ENCODE results near the gene SAXO1. TPM values are rescaled to one million over a fixed set of nuclear protein-coding genes. Genes with fewer than 3 reads are reported as not detected.

The SAXO1 gene
- total and polyA plus RNA-seq, 2 experiments from 2014 or later = 0.02 TPM; not detected in 1

GRCh38 chr9:19028835-19029451, 4.1 kb downstream of the SAXO1 start:
- H3K4me3 Mint-ChIP-seq = no peak overlapping the region
- Histone ChIP-seq H3K4me1 (ENCODE audit: insufficient read depth) (no peaks in the 10 kb centered on the region), H4K20me1 (replicated peaks; ENCODE audit: insufficient read depth) (no peaks in the 10 kb centered on the region), H3K36me3 (ENCODE audit: insufficient read depth) (no peaks in the 10 kb centered on the region), H3K4me2 (no peak overlapping the region), H3K4me3 (no peak overlapping the region), H3K27me3 (ENCODE audit: insufficient read depth) (no peaks in the 10 kb centered on the region), H3K79me2 (replicated peaks; ENCODE audit: insufficient read depth) (no peaks in the 10 kb centered on the region), H3K9me2 (ENCODE audit: insufficient read depth) (peaks cover 8% of the 10 kb centered on the region), H3K27ac (ENCODE audit: low read depth) (no peak overlapping the region), H2AFZ (no peak overlapping the region; the same call in 1 of the 2 replicates), H3F3A (replicated peaks; ENCODE audit: low read depth) (no peaks in the 10 kb centered on the region)
- no peak overlapping the region for H3K27ac Mint-ChIP-seq
- no peaks in the 10 kb centered on the region for H3K36me3 Mint-ChIP-seq (ENCODE audit: low read depth)
- DNase-seq (ENCODE audit: low spot score) = peak; percentile 85
- peaks cover 1% of the 10 kb centered on the region for H3K27me3 Mint-ChIP-seq (ENCODE audit: insufficient read depth, low read depth, poor library complexity)
- no peaks in the 10 kb centered on the region for H3K9me3 Mint-ChIP-seq
- no peaks in the 10 kb centered on the region for H3K4me1 Mint-ChIP-seq
- TF ChIP-seq, protein P1, sequence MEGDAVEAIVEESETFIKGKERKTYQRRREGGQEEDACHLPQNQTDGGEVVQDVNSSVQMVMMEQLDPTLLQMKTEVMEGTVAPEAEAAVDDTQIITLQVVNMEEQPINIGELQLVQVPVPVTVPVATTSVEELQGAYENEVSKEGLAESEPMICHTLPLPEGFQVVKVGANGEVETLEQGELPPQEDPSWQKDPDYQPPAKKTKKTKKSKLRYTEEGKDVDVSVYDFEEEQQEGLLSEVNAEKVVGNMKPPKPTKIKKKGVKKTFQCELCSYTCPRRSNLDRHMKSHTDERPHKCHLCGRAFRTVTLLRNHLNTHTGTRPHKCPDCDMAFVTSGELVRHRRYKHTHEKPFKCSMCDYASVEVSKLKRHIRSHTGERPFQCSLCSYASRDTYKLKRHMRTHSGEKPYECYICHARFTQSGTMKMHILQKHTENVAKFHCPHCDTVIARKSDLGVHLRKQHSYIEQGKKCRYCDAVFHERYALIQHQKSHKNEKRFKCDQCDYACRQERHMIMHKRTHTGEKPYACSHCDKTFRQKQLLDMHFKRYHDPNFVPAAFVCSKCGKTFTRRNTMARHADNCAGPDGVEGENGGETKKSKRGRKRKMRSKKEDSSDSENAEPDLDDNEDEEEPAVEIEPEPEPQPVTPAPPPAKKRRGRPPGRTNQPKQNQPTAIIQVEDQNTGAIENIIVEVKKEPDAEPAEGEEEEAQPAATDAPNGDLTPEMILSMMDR (conservative IDR thresholded peaks at IDR 0.05; ENCODE audit: low read depth in 2 of 2) = peak; percentile 82
- TF ChIP-seq JUNB (IDR thresholded peaks at IDR 0.05; ENCODE audit: unreplicated experiment) = no peak
- peak; percentile 84 for ATAC-seq

DNA sequence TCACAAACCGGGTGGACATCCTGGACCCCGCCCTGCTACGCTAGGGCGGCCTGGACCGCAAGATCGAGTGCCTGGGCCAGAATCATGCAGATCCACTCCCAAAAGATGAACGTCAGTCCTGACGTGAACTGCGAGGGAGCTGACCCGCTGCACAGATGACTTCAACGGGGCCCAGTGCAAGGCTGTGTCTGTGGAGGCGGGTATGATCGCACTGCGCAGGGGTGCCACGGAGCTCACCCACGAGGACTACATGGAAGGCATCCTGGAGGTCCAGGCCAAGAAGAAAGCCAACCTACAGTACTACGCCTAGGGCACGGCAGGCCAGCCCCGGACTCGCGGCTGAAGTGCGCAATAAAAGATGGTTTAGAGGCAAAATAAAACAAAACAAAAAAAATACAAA, 5.2 kb downstream of the SAXO1 start:
- Histone ChIP-seq H4K20me1 (replicated peaks; ENCODE audit: insufficient read depth) (no peaks in the 10 kb centered on the region), H3K9me2 (ENCODE audit: insufficient read depth) (peaks cover 8% of the 10 kb centered on the region), H3K27ac (ENCODE audit: low read depth) (no peak overlapping the region), H3F3A (replicated peaks; ENCODE audit: low read depth) (no peaks in the 10 kb centered on the region), H3K4me3 (no peak overlapping the region), H3K36me3 (ENCODE audit: insufficient read depth) (no peaks in the 10 kb centered on the region), H3K4me1 (ENCODE audit: insufficient read depth) (no peaks in the 10 kb centered on the region), H2AFZ (no peak overlapping the region), H3K27me3 (ENCODE audit: insufficient read depth) (no peaks in the 10 kb centered on the region), H3K4me2 (no peak overlapping the region), H3K79me2 (replicated peaks; ENCODE audit: insufficient read depth) (no peaks in the 10 kb centered on the region)
- Mint-ChIP-seq H3K4me3 (no peak overlapping the region), H3K4me1 (no peaks in the 10 kb centered on the region), H3K9me3 (no peaks in the 10 kb centered on the region), H3K27me3 (ENCODE audit: insufficient read depth, low read depth, poor library complexity) (peaks cover 1% of the 10 kb centered on the region), H3K36me3 (ENCODE audit: low read depth) (no peaks in the 10 kb centered on the region), H3K27ac (no peak overlapping the region)
- no peak for ATAC-seq
- TF ChIP-seq STAT1 (IDR thresholded peaks at IDR 0.05; ENCODE audit: unreplicated experiment) (no peak), POLR2AphosphoS5 (IDR thresholded peaks at IDR 0.05; ENCODE audit: low read depth) (no peak)
- no peak for DNase-seq (ENCODE audit: low spot score)

GRCh38 chr9:19026375-19026774, 6.6 kb downstream of the SAXO1 start:
- no peaks in the 10 kb centered on the region for H3F3A ChIP-seq (replicated peaks; ENCODE audit: low read depth)
- Mint-ChIP-seq H3K4me1 (no peaks in the 10 kb centered on the region), H3K9me3 (no peaks in the 10 kb centered on the region; the same call in 2 of the 3 replicates), H3K27ac (no peak overlapping the region), H3K27me3 (ENCODE audit: insufficient read depth, low read depth, poor library complexity) (no peaks in the 10 kb centered on the region), H3K36me3 (ENCODE audit: low read depth) (no peaks in the 10 kb centered on the region), H3K4me3 (no peak overlapping the region)
- H3K4me2 ChIP-seq = no peak overlapping the region
- TF ChIP-seq EZH2phosphoT487 (IDR thresholded peaks at IDR 0.05; ENCODE audit: unreplicated experiment) = no peak
- H2AFZ ChIP-seq = no peak overlapping the region
- no peak for DNase-seq (ENCODE audit: low spot score)
- H3K36me3 ChIP-seq (ENCODE audit: insufficient read depth) = no peaks in the 10 kb centered on the region
- peaks cover 8% of the 10 kb centered on the region for H3K9me2 ChIP-seq (ENCODE audit: insufficient read depth)
- no peaks in the 10 kb centered on the region for H3K4me1 ChIP-seq (ENCODE audit: insufficient read depth)
- H3K79me2 ChIP-seq (replicated peaks; ENCODE audit: insufficient read depth) = no peaks in the 10 kb centered on the region
- no peak for ATAC-seq
- no peaks in the 10 kb centered on the region for H4K20me1 ChIP-seq (replicated peaks; ENCODE audit: insufficient read depth)
- H3K4me3 ChIP-seq = no peak overlapping the region
- no peak overlapping the region for H3K27ac ChIP-seq (ENCODE audit: low read depth)
- no peaks in the 10 kb centered on the region for H3K27me3 ChIP-seq (ENCODE audit: insufficient read depth)

All from GM23338 (cell line).